GM18907 (cell line): ENCODE results near the gene FAM47C.
A peak's percentile ranks its signal among the peaks of the same experiment; 100 is the strongest.
"Not testable (repeated sequence)": the region's sequence is repeated elsewhere in the genome, so short reads cannot be mapped to it uniquely, and the experiment has no call there.

Source experiments
- ATAC-seq: cut with Tn5 transposase; IDR thresholded peaks from one replicate; pipeline ENCODE4 v1.9.1; 2021; ENCODE audit warnings: mild to moderate bottlenecking, moderate library complexity; ENCODE audit not compliant: unreplicated experiment

FAM47C gene

DNA sequence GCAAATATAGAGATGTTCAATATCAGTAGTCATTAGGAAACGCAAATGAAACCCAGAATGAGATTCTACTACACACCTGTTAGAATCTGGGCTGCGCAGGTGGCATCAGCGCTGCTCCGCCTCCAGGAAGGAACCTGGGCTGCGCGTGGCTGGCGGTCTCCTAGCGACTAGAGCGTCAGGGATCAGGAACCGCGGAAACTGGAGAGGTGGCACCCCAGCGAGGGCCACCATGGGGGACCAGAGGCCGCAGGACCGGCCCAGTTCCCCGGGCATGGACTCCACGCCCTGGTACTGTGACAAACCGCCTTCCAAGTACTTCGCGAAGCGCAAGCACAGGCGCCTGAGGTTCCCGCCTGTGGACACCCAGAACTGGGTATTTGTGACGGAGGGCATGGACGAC lies at the start of gene FAM47C:
Gene FAM47C, plus strand, starts transcription at position 185 of the 400 bp plus-strand sequence. Its CDS starts 45 bp downstream, at position 230.
- ATAC-seq, result not testable (repeated sequence)

DNA sequence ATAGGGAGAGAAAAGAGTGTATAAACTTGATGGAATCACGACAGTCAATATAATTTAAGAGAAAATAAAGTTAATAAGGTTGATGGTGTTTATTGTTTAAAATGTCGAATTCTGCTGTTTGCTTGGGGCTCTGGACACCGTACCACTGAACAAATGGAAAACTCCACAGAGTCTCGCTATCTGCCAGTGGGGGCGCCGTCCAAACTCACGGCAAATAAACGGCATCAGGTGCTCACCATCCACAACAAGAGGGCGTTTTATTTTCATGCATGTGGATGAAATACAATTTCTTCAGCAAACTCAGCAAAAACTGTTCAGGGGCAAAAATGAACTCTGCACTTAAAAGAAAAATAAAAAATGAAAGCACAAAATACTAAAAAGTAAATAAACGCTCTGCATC lies 46.6 kb upstream of the FAM47C start:
- ATAC-seq, result no peak

DNA sequence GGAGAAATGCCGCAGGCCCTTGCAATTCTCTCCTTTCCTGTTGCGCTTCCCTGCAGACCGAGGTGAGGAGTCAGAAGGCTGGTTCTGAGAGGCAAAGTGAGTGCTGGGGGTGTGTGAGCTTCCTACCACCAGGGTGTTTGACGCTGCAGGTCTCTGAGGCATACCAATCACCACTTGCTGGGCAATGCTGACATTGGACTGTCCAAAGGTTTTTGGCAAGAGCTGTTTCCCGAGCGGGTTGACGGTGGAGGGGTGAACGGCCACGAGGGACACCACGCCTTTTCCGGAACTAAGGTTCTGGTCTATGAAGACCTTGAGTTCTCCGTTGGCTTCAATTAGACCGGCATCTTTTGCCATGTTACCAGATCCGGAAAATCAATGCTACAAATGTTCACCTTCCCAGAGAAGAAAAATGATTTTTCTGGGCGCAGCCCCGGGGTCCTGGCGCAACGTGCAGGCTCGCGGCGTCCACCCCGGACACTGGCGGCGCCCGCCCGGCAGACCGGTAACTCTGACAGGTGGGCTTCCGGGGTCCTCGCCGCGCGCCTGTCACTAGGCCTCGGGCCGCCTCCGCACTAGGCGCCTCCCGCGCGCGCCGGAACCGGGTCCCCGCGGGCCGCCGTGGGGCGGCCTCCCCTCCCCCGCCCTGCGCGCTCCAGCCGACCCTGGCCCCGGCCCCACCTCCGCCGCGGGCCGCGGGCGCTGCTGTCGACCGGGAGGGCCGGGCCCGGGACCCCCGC lies 44.9 kb upstream of the FAM47C start:
- ATAC-seq, result no peak

DNA sequence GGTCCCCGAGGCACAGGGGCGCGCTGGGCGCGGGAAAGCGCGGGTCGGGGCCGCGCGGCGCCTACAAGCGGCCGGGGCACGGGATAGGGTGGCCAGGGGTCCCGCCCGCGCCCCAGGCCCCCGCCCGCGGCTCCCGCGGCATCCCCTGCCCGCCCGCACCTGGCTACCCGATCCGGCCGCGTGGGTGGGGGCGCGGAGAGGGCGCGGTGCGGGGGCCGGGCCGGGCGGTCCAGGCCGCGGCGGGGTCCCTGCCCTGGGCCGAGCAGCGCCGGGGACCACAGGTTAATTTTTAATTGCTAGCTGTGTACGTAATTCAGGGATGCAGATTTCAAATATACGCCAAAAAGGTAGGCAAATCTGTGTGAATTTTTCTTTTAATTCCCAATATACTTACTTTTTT lies 44.3 kb upstream of the FAM47C start:
- no peak for ATAC-seq

DNA sequence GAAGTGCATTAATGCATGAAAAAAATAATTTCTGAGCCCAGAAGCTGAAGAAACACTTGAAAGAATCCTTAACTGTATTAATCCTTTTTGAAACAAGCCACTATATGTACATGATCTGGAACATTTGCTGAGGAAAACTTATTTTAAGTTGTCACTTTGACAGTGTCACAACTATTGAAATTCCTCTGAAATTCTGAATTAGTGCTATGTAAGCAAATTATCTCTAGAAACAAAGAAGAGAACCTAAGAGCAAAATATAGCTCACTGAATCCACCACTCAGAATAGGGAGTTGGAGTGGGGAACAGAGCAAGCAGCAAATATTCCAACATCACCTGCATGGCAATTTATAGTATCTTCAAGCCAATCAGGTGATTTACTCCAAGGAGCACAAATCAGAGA lies 34.6 kb upstream of the FAM47C start:
- ATAC-seq, result no peak

GRCh38 chrX:36974911-36975310 lies 33.3 kb upstream of the FAM47C start:
- ATAC-seq, result no peak

DNA sequence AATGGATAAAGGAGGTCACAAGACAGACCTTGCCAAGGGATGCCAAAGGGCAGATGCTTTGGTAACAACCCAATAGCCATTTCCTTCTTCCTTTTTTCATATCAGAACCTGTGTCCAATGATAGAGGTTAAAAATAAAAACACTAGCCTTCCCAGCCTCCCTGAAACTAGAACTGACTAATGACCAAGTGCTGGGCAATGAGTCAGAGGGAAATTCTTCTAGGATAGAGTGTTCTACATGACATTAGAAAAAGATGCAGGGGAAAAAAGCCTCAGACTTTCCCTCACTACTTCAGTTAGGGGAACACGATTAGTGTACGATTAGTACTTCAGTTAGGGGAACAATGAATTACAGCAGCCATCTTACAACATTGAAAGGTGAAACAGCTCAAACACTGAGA lies 29.3 kb upstream of the FAM47C start:
- ATAC-seq, result no peak

DNA sequence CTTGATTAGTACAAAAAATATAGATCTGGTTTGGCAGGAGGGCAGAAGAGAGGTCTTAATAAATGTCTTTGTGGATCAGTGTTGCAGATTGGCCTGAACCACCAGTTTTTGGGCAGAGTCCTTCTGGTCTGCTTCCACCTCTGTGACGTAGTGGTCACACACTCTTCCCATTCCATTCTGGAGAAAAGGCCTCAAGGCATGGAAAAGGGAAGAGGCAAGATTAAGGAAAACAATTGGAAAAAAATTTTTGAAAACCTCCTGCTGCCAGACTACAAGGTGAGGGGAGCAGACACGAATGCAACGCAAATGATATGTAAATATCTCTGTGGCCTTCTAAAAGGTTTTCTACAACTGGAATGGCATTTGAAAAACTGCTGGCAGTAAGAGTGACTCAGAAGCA lies 24.3 kb upstream of the FAM47C start:
- ATAC-seq, result no peak

GRCh38 chrX:36985416-36986209 lies 22.6 kb upstream of the FAM47C start:
- ATAC-seq, result not testable (repeated sequence)

- no peak for ATAC-seq
Measured at GRCh38 chrX:36986231-36986630, 21.9 kb upstream of the FAM47C start.

- ATAC-seq, result not testable (repeated sequence)
Measured at GRCh38 chrX:36987212-36987611, 21.0 kb upstream of the FAM47C start.

- ATAC-seq, result no peak
Measured at GRCh38 chrX:37000140-37000539, 8.0 kb upstream of the FAM47C start.

GRCh38 chrX:37010496-37010895 lies 2.3 kb downstream of the FAM47C start:
- no peak for ATAC-seq

DNA sequence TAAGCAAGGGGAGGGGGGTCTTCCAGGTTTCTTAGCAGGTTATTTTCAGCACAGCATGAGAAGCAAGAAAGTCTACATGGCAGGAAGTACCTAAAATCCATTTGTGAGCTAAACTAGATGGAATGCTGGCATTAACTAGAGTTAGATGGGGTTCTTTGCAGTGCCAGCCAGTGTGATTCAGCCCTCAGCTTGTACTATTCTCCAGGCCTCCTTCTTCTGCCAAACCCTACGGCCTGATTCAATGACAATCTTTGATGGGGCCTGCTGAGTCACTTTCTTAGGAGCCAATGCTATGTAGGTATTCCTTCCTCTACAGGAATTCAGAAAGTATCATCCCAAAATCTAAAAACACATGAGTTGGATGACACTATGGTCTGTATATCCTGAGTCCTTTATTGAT lies 26.1 kb downstream of the FAM47C start:
- not testable (repeated sequence) for ATAC-seq

DNA sequence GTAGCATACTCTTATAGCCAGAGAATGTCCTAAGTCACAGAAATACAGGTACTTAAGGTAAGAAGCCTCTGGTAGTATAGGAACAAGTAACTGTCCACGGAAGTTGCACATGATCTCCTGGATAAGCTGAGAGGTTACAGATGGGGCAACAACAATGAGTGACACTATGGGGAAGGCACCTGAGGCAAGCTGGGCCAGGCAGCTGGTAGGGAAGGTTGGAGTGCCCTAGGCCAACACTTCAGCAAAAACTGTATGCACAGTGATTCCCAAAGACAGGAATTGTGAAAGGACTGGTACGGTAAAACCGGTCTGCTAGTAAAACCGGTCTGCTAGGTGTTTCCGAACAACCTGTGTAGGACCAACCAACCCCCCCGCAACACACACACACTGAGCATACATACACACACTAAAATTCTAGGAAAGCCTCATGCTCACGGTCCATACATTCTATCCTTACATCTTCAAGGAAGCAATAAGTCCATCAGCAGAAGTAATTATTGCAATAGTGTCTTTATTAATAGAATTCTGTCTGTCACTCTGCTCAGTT lies 28.6 kb downstream of the FAM47C start:
- not testable (repeated sequence) for ATAC-seq

- not testable (repeated sequence) for ATAC-seq
Measured at GRCh38 chrX:37038814-37039213, 30.6 kb downstream of the FAM47C start.

- not testable (repeated sequence) for ATAC-seq
Measured at GRCh38 chrX:37042956-37043885, 35.1 kb downstream of the FAM47C start.

- no peak for ATAC-seq
Measured at GRCh38 chrX:37047776-37048175, 39.6 kb downstream of the FAM47C start.

DNA sequence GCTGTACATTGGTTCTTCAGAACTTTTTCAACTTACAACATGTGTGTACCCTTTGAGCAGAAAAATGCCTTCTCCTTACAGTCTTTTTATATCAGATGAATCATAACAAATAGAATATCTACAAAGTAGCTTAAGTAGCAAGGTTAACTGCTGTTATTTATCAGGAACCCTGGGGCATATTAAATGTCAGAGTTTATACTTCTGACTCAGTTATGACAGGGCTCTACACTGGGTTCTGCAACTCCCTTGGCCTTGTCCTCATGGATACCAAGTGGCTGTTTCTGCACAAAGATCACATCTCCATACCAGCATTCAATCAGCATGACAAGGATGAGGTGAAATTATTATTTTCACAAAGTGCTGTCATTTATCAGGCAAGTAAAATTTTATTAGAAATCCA lies 49.4 kb downstream of the FAM47C start:
- ATAC-seq, result not testable (repeated sequence)

GRCh38 chrX:37060999-37061398 lies 52.8 kb downstream of the FAM47C start:
- ATAC-seq, result peak; percentile 90
